Fibroblast of skin of left biceps (primary cell): ENCODE data around the gene RRAGD.

ENCODE experiments used
- DNase-seq, 2 experiments: peaks; one replicate each; pipeline ENCODE4 v3.0.0-alpha.2; 2013; ENCODE audit warnings: low read depth in 2 of 2

Gene RRAGD, protein sequence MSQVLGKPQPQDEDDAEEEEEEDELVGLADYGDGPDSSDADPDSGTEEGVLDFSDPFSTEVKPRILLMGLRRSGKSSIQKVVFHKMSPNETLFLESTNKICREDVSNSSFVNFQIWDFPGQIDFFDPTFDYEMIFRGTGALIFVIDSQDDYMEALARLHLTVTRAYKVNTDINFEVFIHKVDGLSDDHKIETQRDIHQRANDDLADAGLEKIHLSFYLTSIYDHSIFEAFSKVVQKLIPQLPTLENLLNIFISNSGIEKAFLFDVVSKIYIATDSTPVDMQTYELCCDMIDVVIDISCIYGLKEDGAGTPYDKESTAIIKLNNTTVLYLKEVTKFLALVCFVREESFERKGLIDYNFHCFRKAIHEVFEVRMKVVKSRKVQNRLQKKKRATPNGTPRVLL

DNA sequence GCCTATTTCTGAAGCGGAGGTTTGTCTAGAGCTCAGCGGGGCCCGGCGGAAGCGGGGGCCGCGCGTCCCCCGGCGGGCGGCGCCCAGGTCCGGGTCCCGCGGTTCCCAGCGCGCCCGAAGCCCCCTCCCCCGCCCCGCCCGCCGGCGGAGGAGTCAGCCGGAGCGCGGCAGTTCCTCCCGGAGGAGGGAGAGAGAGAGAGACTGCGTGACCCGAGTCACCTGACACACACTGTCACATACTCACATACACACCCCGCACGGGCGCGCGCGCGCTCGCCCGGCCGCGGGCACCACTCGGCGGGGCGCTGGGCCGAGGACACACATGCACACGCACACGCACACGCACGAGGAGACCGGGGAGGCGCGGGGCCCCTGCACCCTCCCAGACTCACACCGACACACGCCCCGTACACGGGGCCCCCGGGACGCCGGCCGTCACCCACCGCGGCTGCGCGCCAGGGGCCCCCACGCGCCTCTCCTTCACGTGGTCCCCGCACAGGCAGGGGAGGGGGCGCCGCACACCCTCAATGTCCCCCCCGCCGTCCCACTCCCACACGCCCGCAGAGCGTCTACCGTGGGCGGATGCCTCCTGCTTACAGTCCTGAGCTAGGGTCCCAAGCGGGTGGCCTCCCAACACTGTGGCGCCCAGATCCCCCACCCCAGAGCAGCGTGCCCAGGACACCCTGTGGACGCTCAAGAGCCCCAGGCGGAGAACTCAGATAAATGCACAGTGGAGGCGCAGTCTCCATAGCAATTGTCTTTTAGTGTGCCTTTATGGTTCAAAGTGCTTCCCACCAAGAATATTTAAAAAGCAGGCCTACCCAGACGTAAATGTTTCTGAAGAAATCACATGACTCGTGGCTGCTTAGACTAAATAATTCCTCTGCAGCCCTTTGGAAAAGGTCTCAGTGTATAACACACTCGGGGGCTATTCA is at the start of gene RRAGD:
Gene RRAGD (minus strand): TSS at position 203 of the 935 bp plus-strand sequence. CDS start 280 bp downstream, outside the sequence.
- no peak for DNase-seq

DNA sequence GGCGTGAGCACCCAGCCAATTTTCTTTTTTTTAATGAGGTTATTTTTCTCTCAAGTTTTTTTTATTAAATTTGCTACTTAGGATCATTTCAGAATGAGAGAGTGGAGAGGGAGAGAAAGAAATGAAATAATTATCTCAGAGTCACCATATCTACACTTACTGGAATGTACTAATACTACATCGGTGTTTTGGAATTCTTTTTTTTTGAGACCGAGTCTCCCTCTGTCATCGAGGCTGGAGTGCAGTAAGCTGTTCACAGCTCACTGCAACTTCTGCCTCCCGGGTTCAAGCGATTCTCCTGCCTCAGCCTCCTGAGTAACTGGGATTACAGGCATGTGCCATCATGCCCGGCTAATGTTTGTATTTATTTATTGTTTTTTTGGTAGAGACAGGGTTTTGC is 48.6 kb upstream of the RRAGD start:
- no peak for DNase-seq

DNA sequence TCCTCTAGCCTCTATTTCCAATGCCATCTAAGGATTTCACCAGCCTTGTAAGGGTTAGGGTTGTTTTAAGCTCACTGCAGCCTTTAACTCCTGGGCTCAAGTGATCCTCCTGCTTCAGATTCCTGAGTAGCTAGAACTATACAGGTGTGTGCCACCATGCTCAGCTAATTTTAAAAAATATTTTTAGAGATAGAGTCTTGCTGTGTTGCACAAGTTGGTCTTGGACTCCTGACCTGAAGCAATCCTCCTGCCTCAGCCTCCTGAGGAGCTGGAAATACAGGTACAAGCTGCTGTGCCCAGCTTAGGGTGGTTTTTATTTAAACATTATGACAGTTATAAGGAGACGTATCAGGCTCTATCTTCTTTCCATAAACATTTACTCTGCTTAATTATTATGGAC is 47.4 kb upstream of the RRAGD start:
- DNase-seq, result no peak

DNA sequence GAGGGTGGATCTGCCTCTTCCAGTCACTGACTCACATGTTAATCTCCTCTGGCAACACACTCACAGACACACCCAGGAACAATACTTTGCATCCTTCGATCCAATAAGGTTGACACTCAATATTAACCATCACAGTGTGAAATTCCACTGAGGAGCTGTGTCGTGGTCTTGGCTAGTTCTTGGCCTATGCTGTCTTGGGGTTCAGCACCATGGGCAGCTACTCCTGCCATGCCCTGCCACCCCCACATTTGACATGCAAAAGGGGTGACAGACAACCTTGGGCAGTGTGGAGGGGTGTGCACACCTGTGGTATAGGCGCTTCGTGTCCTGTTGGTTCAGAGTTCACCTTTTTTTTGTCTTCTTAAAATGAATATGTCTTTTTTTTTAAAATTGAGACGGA is 46.6 kb upstream of the RRAGD start:
- no peak for DNase-seq

DNA sequence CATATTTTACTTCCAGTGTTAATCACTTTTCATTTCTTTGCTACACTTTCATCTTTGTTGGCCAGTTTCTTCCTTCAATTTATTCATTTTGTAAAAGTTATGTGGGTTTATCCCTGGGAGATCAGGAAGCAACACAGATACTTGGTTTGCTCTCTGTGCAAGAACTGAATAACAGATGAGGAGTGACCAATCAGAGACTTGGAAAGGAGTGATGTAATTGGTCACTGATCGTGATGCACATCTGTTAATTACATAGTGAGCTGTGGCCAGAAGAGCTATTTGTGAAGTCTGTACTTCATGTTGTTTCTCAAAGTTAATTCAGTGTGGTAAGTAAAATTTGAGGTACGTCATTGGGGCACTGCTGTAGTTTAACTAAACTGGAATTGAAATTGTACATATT is 42.2 kb upstream of the RRAGD start:
- DNase-seq, result no peak

DNA sequence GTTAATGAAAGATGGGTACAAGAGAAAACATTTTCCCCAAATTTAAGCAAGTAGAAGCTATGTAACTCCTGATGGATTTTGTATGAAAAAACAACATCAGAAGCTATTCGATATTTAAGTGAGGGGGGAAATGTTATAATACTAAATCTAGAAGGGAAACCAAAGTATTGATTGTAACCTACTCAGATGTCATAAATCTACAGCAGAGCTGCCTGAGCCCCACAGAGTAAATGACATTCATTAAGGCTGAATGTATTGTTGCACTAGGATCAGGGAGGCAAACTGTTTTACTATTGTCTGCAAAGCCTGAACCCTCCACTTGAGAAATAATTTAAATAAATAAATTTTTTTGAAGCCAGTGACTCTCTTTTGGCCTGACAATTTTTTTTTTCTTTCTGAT is 40.2 kb upstream of the RRAGD start:
- no peak for DNase-seq

DNA sequence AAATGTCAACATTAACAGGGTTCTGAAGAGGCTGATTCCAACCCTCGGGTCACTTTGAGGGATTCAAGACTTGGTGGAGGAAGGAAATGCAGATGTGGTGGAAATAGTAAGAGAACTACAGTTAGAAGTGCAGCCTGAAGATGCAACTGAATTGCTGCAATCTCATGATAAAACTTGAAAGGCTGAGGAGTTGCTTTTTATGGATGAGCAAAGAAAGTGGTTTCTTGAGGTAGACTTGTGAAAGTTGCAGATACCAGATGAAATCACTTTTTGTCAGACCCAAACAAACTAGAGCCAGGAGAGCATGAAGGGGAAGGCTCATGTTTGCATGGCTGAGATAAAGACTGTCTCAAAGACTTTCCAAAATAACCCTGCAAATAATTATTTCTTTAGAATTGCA is 37.1 kb upstream of the RRAGD start:
- no peak for DNase-seq

DNA sequence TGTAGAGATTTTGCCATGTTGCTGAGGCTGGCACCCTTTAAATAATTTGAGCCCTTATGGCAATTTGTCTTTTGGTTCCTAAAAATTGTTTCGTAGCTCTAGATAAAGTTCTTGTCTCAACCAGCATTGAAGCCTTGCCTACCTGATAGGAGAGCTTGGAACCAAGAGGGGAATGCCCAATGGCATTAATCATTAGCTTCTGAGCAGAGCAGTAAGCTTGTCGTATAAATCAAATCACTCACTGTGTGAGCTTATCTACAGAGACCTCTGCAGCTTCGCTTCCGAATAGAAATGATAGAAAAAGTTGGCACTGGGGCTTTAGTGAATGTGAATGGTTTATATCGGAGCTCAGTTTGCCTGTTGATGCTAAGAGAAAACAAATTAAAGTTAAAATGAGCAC is 31.6 kb upstream of the RRAGD start:
- DNase-seq, result no peak

DNA sequence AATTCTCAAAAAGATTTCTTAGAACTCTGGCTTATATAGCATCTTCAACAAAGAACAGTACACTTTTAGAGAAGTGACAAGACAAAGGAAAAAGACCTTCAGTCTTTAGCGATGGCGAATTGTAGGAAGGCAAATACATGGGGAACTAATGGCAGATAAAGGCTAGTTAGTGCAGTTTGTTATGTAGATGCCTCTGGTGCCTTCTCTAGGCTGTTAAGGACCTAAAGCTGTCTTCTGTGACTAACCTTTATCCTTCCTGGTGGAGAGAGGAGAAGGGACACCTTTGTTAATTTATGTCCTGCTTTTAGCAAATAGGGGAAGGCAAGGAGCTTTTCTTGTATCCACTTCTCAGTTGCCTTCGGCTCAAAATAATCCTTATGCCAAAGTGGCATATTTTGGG is 28.1 kb upstream of the RRAGD start:
- DNase-seq, result no peak

DNA sequence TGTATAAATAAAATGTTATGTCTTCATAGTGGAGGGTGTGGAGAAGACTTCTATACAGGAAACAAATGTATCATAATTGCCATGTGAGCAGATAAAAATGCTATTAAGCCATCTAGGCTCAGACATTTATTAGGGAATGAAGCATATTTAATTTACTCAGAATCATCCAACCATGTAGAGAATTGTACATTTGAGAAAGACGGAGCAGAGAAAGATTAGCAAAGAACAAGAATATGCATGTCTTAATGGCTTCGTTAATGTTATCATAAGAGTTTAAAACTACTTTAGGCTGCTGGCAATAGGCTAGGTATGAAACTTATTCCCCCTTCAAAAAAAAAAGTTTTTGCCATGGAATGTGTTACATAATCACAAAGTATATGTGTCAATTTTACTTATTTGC is 26.9 kb upstream of the RRAGD start:
- DNase-seq, result no peak

DNA sequence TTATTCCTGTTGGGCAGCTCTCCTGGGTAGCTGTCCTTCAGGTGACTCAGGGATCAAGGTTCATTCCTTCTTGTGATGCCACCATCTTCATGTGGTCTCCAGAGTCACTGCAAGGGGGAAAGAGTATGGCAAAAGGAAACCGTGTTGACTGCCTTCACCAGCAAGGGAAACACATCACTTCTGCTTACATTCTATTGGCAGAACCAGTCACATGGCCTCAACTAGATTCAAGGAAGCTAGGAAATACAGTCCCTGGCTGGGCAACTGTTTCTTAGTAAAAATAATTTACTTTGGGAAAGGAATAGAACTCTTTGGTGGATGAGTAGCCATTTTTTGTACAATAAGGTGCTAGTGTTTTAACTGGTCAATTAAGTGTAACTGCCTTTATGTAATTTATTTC is 26.2 kb upstream of the RRAGD start:
- DNase-seq, result no peak

DNA sequence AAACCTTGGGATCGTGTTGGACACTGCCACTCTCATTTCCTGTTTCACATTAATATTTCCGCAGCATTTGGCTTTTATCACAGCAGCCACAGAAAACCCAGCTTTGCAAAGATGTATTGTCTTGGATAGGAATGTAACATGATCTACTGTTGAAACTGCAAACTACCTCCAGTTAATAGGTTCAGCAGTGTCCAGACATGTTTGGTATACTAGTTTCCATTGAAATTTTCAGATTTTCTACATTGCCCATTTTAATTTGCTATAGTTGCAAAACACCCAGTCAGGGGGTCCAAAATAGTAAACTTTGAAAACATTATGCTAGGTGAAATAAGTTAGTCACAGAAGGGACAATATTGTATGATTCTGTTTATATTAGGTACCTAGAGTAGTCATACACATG is 24.2 kb upstream of the RRAGD start:
- no peak for DNase-seq

DNA sequence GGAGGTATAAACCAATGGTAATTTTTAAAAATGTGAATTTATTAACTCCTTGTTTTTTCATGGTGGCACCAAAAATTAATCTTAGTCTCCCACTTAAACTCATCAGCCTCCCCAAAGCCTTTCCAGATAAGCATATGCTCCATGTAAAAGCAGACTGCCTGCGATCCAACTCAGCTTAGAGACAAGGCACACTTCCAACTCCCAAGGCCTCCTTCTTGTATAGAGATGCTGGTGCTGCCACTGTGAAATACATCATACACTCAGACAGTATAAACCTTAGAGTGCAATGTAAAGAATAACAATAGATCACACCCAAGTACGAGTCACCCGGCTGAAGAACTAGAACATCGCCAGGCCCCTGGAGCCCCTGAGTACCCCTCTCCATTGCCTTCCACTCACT is 22.9 kb upstream of the RRAGD start:
- no peak for DNase-seq

DNA sequence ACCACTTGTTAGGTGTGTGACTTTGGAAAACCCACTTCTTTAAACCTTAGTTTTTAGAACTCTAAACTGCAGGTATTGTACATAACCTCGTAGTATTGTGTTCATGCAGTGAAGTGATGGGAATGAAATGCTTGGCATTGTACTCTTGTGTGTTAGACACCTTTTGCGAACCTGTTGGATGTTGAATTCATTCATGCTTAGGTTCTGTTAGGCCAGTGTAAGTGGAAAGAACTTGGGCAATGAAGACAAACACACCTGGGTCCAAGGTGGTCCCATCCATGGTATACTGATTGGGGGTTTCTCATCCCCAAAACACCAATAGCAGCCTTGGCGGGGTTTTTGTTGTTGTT is 22.1 kb upstream of the RRAGD start:
- no peak for DNase-seq

DNA sequence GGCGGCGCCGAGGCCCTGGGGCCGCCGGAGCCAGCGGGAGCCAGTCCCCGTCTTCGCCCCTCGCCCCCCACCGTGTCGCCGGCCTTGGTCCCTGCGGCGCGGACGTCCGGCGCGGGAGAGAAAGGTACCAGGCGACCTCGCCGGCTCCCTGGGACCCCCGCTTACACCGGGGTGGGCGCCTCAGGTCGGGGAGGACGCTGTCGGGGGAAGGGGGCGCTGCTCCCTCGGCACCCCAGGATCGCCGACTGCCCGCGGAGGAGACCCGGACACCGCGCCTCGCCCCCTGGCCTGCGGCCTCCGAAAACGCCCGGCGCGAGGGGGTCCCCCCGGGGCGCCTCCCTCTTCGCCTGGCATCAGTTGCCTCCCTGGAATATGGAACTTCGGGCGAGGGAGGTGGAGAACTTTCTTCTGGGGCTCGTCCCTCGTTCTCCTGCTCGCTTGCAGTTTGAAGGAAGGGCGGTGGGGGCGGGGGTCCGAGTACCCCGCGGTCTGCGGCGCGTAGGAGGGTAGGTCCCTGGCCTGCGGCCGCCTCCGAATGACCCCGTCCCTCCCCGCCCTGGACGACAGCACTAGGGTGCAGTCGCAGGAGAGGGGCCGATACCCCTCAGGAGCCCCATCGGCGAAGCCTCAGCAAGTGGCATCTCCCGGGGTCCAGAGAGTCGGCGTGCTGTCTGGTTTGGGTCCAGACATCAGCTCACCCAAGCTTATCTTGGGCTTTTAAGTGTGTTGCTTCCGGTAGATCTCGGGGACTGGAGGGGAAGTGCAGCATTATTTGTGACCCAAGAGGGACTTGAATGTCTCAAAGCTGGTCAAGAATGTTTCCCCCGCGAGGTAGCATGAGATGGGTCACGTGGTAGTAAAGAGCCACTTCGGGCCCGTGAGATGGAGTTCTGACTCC is 21.4 kb upstream of the RRAGD start:
- DNase-seq, result no peak

DNA sequence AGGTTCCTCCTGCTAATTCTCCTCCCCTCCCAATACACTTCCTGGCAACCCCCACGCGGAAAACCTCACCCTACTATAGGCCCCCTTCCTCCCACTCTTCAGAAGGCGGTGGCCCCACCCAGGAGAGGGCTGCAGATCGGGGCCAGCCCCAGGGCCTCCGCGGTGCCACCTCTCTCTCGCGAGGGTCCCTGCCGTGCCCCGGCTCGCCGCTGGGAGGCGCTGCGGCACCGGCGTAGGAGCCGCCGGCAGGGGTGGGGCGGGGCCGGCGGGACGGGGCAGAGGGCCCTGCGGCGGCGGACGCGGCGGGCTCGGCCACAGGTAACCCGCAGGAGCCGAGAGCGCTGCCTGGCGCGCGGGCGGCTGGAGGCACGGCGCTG is 20.8 kb upstream of the RRAGD start, which contains the start of gene ANKRD6:
Gene ANKRD6 (plus strand): TSS at position 278 of the 377 bp plus-strand sequence. CDS start 133,825 bp downstream, outside the sequence.
- peak in 1 of 2 experiments; percentile 7 for DNase-seq

DNA sequence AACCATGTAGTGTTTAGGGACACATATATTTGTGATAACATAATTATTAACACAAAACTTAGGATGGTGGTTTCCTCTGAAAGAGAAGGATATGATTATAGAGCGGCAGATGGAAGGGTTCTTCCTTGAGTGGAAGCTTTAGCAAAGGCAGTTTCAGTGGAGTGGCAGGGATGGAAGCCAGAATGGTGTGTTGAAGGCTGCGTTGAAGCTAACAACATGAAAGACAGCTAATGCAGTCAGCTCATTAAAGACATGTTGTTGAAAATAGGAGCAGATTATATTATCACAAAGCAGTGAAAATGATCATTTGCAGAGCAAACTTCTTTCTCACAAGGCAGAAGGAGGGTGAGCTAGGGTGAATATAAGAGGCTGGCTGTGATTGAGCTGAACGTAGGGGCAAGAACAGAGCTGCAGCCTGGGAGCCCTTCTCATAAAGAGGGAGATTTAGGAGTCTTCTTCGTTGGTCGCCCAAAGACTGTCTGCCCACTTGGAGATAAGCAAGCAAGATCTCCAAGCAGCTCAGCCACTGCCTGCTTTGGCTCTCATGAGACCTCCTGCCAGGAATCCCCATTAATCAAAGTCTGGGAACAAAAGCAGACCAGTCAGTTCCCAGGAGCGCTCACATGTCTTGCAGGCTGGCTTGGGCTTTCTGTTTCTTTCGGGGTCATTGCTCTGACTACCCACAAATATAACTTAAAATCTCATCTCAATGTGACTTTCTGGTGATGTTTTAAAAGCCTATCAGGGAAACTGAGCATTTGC is 18.3 kb upstream of the RRAGD start:
- DNase-seq, result no peak

DNA sequence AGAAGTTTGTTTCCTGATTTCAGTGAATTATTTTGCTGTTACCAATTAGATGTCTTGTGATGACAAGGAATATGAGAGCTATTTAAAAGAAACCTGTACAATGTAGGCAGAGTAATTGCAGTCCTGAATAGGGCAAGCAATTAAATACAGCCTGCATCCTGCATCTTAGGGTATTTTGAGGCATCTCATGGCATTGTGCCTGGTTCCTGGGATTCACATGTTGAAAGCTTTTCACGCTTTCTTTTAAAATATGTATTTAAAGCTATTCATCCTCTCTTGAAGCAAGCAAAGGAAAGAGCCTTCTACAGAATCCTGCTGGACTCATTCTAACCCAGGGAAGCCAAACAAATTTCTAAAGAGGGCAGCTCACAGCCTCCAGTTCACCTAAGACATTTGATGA is 4.7 kb upstream of the RRAGD start:
- no peak for DNase-seq

DNA sequence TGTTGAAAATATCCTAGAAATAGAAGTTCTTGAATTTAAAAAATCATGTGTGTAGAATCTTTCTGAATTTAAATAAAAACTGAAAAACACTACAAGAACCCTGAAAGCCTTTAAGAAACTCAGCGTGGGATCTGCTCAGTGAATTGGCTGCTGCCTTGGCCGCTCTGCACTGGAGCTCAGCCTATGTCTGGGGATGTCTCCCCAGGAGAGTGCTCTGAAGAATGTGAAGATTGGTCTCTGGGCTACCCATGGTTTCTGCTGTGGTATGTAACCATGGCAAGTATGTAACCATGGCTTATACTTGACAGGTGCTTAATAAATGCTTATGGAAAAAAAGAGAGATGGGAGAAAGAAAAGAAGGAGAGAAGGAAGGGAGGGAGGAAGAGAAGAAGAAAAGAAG is 3.1 kb upstream of the RRAGD start:
- DNase-seq, result no peak

DNA sequence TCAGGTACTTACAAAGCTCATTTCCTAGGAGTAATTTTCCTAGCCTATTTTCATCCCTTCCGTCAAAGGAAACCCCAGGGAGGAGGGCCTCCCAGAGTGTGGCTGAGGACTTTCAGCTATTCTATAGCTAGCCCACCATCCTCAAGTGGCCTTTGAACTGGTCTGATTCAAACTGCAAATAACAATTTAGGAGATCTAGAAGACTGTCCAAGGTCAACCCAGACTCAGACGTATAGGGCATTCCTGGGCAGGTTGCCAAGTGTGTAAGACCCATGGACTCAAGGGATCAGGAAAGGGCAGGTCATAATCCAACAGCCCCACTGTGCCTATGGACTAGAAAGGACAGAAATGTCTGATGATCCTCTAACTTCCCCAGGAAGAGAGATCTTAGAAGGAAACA is 2.1 kb upstream of the RRAGD start:
- no peak for DNase-seq

DNA sequence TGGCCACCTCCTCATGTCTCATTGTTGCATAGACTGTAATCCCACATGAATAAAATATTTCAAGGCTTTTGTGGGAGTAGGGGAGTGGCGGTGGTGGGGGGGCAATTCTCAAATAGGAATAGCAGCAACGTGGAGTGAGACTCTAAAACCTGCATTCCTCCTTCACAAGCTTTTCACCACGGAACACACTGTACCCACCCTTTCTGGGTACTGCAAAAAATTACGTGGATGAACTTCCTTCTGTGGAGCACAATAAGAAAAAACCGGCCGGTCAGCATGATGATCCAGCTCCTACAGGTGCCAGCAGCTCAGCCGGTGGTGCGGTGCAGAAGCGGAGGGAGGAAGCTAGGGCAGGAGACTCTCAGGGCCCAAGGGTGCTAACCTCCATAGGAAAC is 930 bp upstream of the RRAGD start:
- no peak for DNase-seq
